Neural cell (in vitro differentiated cells): ENCODE results near the gene TRPT1.

Experiments
- CTCF ChIP-seq: fragments of 450-650 bp; IDR thresholded peaks from 2 replicates; pipeline ENCODE4 v1.5.1; 2014; ENCODE audit warnings: antibody characterized with exemption, mild to moderate bottlenecking, moderate library complexity; ENCODE audit not compliant: poor library complexity, severe bottlenecking
- EP300 ChIP-seq: fragments of 450-650 bp; conservative IDR thresholded peaks from 2 replicates; pipeline ENCODE4 v1.6.1; 2014; ENCODE audit warnings: antibody characterized with exemption, mild to moderate bottlenecking, moderate library complexity; ENCODE audit not compliant: poor library complexity, severe bottlenecking
- EZH2 ChIP-seq: fragments of 200-600, 300-800 bp; shearing (Covaris generic), sonication (generic); IDR thresholded peaks from 2 replicates; pipeline ENCODE4 v1.6.1; 2014; ENCODE audit warnings: antibody characterized with exemption, low read length, borderline replicate concordance, mild to moderate bottlenecking; ENCODE audit not compliant: insufficient read depth, poor library complexity, severe bottlenecking
- POLR2AphosphoS5 ChIP-seq: IDR thresholded peaks from 2 replicates; pipeline ENCODE4 v1.6.1; 2012
- RAD21 ChIP-seq: fragments of 450-650 bp; conservative IDR thresholded peaks from 2 replicates; pipeline ENCODE4 v1.6.1; 2014; ENCODE audit warnings: antibody characterized with exemption, mild to moderate bottlenecking, moderate library complexity
- REST ChIP-seq: IDR thresholded peaks from 2 replicates; pipeline ENCODE4 v1.6.1; 2012; ENCODE audit warnings: borderline replicate concordance
- SMC3 ChIP-seq: fragments of 450-650 bp; conservative IDR thresholded peaks from 2 replicates; pipeline ENCODE4 v1.6.1; 2014; ENCODE audit warnings: antibody characterized with exemption, mild to moderate bottlenecking, moderate library complexity; ENCODE audit not compliant: poor library complexity
- TAF1 ChIP-seq: IDR thresholded peaks from 2 replicates; pipeline ENCODE4 v1.6.1; 2012; ENCODE audit warnings: low read depth

- no peak for TF ChIP-seq REST
- no peak for TF ChIP-seq POLR2AphosphoS5
- no peak for TF ChIP-seq CTCF
- no peak for TF ChIP-seq EP300
- no peak for TF ChIP-seq EZH2
- no peak for TF ChIP-seq TAF1
- no peak for TF ChIP-seq RAD21
- no peak for TF ChIP-seq SMC3
Measured at GRCh38 chr11:64216879-64217278, 9.1 kb downstream of the TRPT1 start.
